B cell (primary cell): ENCODE results near the gene ZNF669.

ENCODE experiments used
- CTCF ChIP-seq: fragments of 200-600 bp; IDR thresholded peaks from one replicate; pipeline ENCODE4 v1.8.0; 2022; ENCODE audit warnings: antibody characterized with exemption, mild to moderate bottlenecking
- EZH2 ChIP-seq: IDR thresholded peaks from 2 replicates; pipeline ENCODE4 v1.6.1; 2012; ENCODE audit warnings: borderline replicate concordance, low read depth, mild to moderate bottlenecking, moderate library complexity, low read length; ENCODE audit not compliant: insufficient read depth, poor library complexity, severe bottlenecking

DNA sequence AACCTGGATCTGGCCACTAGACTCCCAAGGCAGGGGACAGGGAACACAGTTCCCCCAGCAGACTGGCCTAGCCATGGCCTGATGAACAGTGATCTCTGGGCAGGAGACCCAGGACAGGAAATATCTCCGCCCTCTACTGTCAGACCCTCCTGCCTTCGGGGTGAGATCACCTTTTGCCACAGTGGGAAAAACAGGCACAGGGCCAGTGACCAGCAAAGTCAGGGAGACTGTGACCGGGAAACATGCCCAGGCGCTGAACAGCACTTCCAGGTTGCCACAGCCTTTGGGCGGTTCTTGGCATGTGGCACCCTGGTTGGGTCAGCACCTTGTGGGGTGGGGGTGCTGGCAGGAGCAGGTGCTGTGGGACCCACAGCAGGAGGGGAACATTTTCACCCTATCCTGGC is 8.9 kb upstream of the ZNF669 start:
- TF ChIP-seq CTCF (no peak), EZH2 (no peak)
